ENCODE results near the gene ARFGAP3.
A peak's percentile ranks its signal among the peaks of the same experiment; 100 is the strongest.

ARFGAP3 gene

GRCh38 chr22:42862045-42862734 lies 5.1 kb upstream of the ARFGAP3 start:
- Mint-ChIP-seq H3K27me3 (no peaks in the 10 kb centered on the region), H3K4me1 (ENCODE audit: low read depth) (peaks cover 46% of the 10 kb centered on the region), H3K9me3 (no peaks in the 10 kb centered on the region), H3K4me3 (no peak overlapping the region), H3K27ac (no peak overlapping the region), H3K36me3 (ENCODE audit: low read depth) (peaks cover 10% of the 10 kb centered on the region)
- intact Hi-C loops (cut with micrococcal nuclease), result no loop called here

GRCh38 chr22:42860968-42861367 lies 3.9 kb upstream of the ARFGAP3 start:
- H3K9me3 Mint-ChIP-seq, result no peaks in the 10 kb centered on the region
- H3K4me1 Mint-ChIP-seq (ENCODE audit: low read depth), result peaks cover 46% of the 10 kb centered on the region
- peak overlapping the region; percentile 56 for H3K27ac Mint-ChIP-seq
- intact Hi-C loops (cut with micrococcal nuclease), result no loop called here
- H3K27me3 Mint-ChIP-seq, result no peaks in the 10 kb centered on the region
- no peak overlapping the region for H3K4me3 Mint-ChIP-seq
- H3K36me3 Mint-ChIP-seq (ENCODE audit: low read depth), result peaks cover 6% of the 10 kb centered on the region

GRCh38 chr22:42857845-42858481 lies 890 bp upstream of the ARFGAP3 start:
- peaks cover 7% of the 10 kb centered on the region for H3K36me3 Mint-ChIP-seq (ENCODE audit: low read depth)
- peak overlapping the region; percentile 76 for H3K4me3 Mint-ChIP-seq
- H3K27me3 Mint-ChIP-seq, result no peaks in the 10 kb centered on the region
- peak overlapping the region; percentile 97 for H3K27ac Mint-ChIP-seq
- H3K9me3 Mint-ChIP-seq, result no peaks in the 10 kb centered on the region
- intact Hi-C loops (cut with micrococcal nuclease), result no loop called here
- H3K4me1 Mint-ChIP-seq (ENCODE audit: low read depth), result peaks cover 39% of the 10 kb centered on the region

- peak overlapping the region; percentile 92 for H3K4me3 Mint-ChIP-seq
- H3K27ac Mint-ChIP-seq, result peak overlapping the region; percentile 97
- intact Hi-C loops (cut with micrococcal nuclease), result no loop called here
- peaks cover 7% of the 10 kb centered on the region for H3K36me3 Mint-ChIP-seq (ENCODE audit: low read depth)
- no peaks in the 10 kb centered on the region for H3K27me3 Mint-ChIP-seq
- peaks cover 29% of the 10 kb centered on the region for H3K4me1 Mint-ChIP-seq (ENCODE audit: low read depth)
- no peaks in the 10 kb centered on the region for H3K9me3 Mint-ChIP-seq
Observed at GRCh38 chr22:42856179-42856864, 751 bp downstream of the ARFGAP3 start.

- H3K27me3 Mint-ChIP-seq, result no peaks in the 10 kb centered on the region
- H3K9me3 Mint-ChIP-seq, result no peaks in the 10 kb centered on the region
- peak overlapping the region; percentile 92 for H3K4me3 Mint-ChIP-seq
- peak overlapping the region; percentile 97 for H3K27ac Mint-ChIP-seq
- peaks cover 13% of the 10 kb centered on the region for H3K36me3 Mint-ChIP-seq (ENCODE audit: low read depth)
- peaks cover 26% of the 10 kb centered on the region for H3K4me1 Mint-ChIP-seq (ENCODE audit: low read depth)
- intact Hi-C loops (cut with micrococcal nuclease), result no loop called here
Observed at GRCh38 chr22:42855721-42856120, 1.4 kb downstream of the ARFGAP3 start.

GRCh38 chr22:42855211-42855610 lies 1.9 kb downstream of the ARFGAP3 start:
- H3K9me3 Mint-ChIP-seq, result no peaks in the 10 kb centered on the region
- H3K27ac Mint-ChIP-seq, result no peak overlapping the region
- H3K36me3 Mint-ChIP-seq (ENCODE audit: low read depth), result peaks cover 14% of the 10 kb centered on the region
- H3K27me3 Mint-ChIP-seq, result no peaks in the 10 kb centered on the region
- intact Hi-C loops (cut with micrococcal nuclease), result no loop called here
- H3K4me1 Mint-ChIP-seq (ENCODE audit: low read depth), result peaks cover 23% of the 10 kb centered on the region
- no peak overlapping the region for H3K4me3 Mint-ChIP-seq

- H3K27me3 Mint-ChIP-seq, result no peaks in the 10 kb centered on the region
- H3K4me1 Mint-ChIP-seq (ENCODE audit: low read depth), result peaks cover 18% of the 10 kb centered on the region
- H3K27ac Mint-ChIP-seq, result no peak overlapping the region
- H3K36me3 Mint-ChIP-seq (ENCODE audit: low read depth), result peaks cover 41% of the 10 kb centered on the region
- no peak overlapping the region for H3K4me3 Mint-ChIP-seq
- H3K9me3 Mint-ChIP-seq, result no peaks in the 10 kb centered on the region
- intact Hi-C loops (cut with micrococcal nuclease), result no loop called here
Observed at GRCh38 chr22:42848941-42849550, 8.0 kb downstream of the ARFGAP3 start.

- peaks cover 61% of the 10 kb centered on the region for H3K36me3 Mint-ChIP-seq (ENCODE audit: low read depth)
- no peaks in the 10 kb centered on the region for H3K27me3 Mint-ChIP-seq
- no peak overlapping the region for H3K27ac Mint-ChIP-seq
- H3K9me3 Mint-ChIP-seq, result no peaks in the 10 kb centered on the region
- no peak overlapping the region for H3K4me3 Mint-ChIP-seq
- intact Hi-C loops (cut with micrococcal nuclease), result no loop called here
- peaks cover 22% of the 10 kb centered on the region for H3K4me1 Mint-ChIP-seq (ENCODE audit: low read depth)
Observed at GRCh38 chr22:42847110-42847509, 10.0 kb downstream of the ARFGAP3 start.

GRCh38 chr22:42844756-42845155 lies 12.3 kb downstream of the ARFGAP3 start:
- peaks cover 20% of the 10 kb centered on the region for H3K4me1 Mint-ChIP-seq (ENCODE audit: low read depth)
- no peaks in the 10 kb centered on the region for H3K27me3 Mint-ChIP-seq
- H3K9me3 Mint-ChIP-seq, result no peaks in the 10 kb centered on the region
- peak overlapping the region; percentile 54 for H3K27ac Mint-ChIP-seq
- intact Hi-C loops (cut with micrococcal nuclease), result no loop called here
- no peak overlapping the region for H3K4me3 Mint-ChIP-seq
- peaks cover 72% of the 10 kb centered on the region for H3K36me3 Mint-ChIP-seq (ENCODE audit: low read depth)

GRCh38 chr22:42842658-42843370 lies 14.3 kb downstream of the ARFGAP3 start:
- H3K27ac Mint-ChIP-seq, result no peak overlapping the region
- peaks cover 21% of the 10 kb centered on the region for H3K4me1 Mint-ChIP-seq (ENCODE audit: low read depth)
- intact Hi-C loops (cut with micrococcal nuclease), result no loop called here
- no peaks in the 10 kb centered on the region for H3K9me3 Mint-ChIP-seq
- H3K4me3 Mint-ChIP-seq, result no peak overlapping the region
- H3K36me3 Mint-ChIP-seq (ENCODE audit: low read depth), result peaks cover 75% of the 10 kb centered on the region
- no peaks in the 10 kb centered on the region for H3K27me3 Mint-ChIP-seq

- Mint-ChIP-seq H3K4me3 (no peak overlapping the region), H3K36me3 (ENCODE audit: low read depth) (peaks cover 73% of the 10 kb centered on the region), H3K9me3 (no peaks in the 10 kb centered on the region), H3K4me1 (ENCODE audit: low read depth) (peaks cover 21% of the 10 kb centered on the region), H3K27ac (no peak overlapping the region), H3K27me3 (no peaks in the 10 kb centered on the region)
- intact Hi-C loops (cut with micrococcal nuclease), result no loop called here
Observed at GRCh38 chr22:42841444-42841843, 15.6 kb downstream of the ARFGAP3 start.

GRCh38 chr22:42837556-42837955 lies 19.5 kb downstream of the ARFGAP3 start:
- peaks cover 71% of the 10 kb centered on the region for H3K36me3 Mint-ChIP-seq (ENCODE audit: low read depth)
- no peaks in the 10 kb centered on the region for H3K27me3 Mint-ChIP-seq
- no peak overlapping the region for H3K4me3 Mint-ChIP-seq
- peaks cover 4% of the 10 kb centered on the region for H3K4me1 Mint-ChIP-seq (ENCODE audit: low read depth)
- no peaks in the 10 kb centered on the region for H3K9me3 Mint-ChIP-seq
- intact Hi-C loops (cut with micrococcal nuclease), result no loop called here
- no peak overlapping the region for H3K27ac Mint-ChIP-seq

GRCh38 chr22:42836026-42836425 lies 21.0 kb downstream of the ARFGAP3 start:
- no peaks in the 10 kb centered on the region for H3K27me3 Mint-ChIP-seq
- peaks cover 4% of the 10 kb centered on the region for H3K4me1 Mint-ChIP-seq (ENCODE audit: low read depth)
- intact Hi-C loops (cut with micrococcal nuclease), result no loop called here
- H3K36me3 Mint-ChIP-seq (ENCODE audit: low read depth), result peaks cover 76% of the 10 kb centered on the region
- H3K9me3 Mint-ChIP-seq, result no peaks in the 10 kb centered on the region
- no peak overlapping the region for H3K4me3 Mint-ChIP-seq
- no peak overlapping the region for H3K27ac Mint-ChIP-seq

All from dendritic cell treated with granulocyte-macrophage colony-stimulating factor and Interleukin-4, amounts not matched to agents 40 ng/mL and 50 ng/mL, for 4 days (primary cell).